ENCODE data around the gene CYP39A1.

The CYP39A1 gene

DNA sequence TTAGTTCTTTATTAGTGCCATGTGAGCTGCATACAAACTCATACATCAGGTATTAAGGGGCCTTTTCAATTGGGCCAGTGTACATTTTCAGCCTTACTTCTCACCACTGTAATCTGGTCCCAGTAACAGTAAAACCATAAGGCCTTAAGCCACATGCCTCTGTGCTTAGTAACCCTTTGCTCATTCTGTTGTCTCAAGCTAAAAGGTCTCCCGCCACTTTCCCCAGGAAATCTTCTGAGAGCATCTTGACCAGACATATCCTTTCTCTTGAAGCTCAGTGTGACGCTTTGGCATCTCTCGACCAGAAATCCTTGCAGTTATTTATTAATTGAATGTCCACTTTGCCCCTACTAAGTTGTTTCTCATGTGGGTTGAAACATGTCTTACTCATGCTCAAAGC is 68.0 kb downstream of the CYP39A1 start:
- DNase-seq = no peak

DNA sequence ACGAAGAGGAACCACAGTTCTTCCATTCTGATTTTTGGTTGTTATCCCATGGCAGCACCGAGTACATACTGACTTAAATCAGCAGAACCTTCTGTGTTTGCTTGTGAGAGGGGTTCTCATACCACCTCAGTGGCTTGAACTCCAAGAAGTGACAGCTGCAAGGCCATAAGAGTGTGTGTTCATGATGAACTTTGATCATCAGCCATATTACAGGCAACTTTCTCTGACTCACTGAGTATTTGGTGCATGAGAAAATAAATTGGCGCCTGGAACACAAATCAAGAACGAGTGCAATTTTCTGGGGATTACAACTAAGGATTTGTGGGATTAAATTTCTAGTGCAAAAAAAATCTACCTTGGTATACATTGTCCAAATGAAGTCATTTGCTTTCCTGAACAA is 68.9 kb downstream of the CYP39A1 start:
- no peak for DNase-seq

DNA sequence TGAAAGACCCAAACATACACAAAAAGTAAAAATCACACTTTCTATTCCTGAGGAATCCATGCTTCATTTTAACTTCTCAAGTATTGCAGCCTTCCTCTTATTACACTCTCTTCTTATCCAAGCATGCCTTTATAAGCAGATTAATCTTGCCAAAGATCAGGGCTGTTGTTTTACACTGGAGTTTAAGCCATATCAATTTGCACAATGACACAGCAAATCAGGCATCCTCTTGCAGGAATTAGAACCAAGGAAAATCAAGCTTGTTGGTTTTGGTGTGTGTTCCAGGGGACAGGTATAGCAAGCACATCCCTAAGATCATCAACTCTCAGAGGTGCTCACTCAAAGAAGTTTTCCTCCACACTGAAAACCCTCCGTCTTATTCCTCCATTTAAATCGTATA is 69.5 kb downstream of the CYP39A1 start:
- DNase-seq = no peak

DNA sequence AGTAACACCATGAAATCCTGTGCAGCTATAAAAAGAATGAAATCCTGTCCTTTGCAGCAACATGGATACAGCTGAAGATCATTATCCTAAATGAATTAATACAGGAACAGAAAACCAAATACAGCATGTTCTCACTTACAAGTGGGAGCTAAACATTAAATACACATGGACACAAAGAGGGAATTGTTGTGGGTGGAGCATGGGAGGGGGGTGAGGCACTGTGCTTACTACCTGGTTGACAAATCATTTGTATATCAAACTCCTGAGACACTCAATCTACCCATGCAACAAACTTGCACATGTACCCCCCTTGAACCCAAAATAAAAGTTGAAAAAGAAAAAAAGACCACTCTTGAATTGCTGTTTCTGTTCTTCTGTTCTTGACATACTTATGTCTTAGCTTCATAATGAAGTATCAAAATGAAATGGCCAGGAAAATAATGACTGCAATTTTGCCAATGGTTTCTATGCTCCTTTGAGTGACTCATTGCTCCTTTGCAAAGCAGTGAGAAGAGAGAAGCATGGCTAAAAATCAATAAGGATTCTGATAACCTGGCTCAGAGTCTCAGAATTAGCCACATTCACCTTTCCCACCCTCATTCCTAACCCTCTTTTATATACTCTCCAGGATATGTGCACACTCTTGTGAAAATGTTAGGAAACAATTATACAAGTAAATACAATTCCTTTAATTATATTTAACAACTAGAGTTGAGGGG is 71.0 kb downstream of the CYP39A1 start:
- no peak for DNase-seq

DNA sequence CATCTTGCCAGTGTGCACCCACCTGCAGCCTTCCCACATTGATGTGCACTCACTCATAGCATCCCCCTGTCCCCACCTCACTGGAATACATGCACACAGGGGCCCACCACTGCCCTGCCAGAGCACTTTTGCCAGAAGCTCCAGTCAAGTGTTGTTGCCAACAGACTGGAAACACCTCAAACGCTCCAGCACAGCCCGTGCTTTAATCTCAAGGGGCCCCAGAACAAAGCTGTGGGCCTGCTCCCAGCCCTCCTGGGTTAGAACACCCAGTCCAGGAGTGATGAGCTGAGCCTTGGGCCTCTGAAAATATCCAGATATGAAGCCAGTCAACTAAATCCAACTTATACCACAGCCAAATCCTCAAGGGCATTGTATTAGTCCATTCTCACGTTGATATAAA is 77.1 kb downstream of the CYP39A1 start:
- no peak for DNase-seq

DNA sequence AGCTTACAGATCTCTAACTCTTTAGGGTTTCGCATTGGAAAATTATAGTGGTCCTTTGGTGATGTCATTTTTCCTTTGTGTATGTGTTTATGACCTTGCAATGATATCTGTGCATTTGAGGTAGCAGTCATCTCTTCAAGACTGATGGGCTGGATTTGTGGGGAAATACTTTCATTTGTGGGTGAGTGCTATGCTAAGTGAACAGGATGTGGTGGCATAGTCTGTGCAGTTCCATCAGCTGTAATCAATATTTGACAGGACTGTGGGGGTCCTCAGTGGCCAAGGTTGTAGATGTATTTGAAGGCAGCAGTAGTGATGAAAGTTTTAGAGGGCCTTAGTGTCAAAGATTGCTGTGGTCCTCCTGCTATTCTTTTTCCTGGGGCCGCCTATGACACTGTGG is 79.5 kb downstream of the CYP39A1 start:
- no peak for DNase-seq

DNA sequence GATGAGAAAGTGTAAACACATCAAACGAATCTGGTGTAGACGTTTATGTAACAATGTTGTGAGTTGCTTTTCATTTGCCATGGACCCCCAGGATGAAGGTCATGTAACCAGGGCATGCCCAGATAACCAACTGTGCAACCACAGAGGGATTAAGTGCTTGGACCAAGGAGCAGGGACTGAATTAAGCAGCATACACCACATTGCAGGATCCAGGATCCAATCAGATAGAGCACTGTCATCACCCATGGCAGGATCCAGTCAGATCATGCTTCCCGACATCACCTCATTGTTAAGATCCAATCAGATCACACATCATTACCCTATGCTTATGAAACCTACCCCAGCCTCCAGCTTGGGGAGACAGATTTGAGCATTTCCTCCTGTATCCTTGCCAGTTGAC is 87.1 kb downstream of the CYP39A1 start:
- DNase-seq = no peak

DNA sequence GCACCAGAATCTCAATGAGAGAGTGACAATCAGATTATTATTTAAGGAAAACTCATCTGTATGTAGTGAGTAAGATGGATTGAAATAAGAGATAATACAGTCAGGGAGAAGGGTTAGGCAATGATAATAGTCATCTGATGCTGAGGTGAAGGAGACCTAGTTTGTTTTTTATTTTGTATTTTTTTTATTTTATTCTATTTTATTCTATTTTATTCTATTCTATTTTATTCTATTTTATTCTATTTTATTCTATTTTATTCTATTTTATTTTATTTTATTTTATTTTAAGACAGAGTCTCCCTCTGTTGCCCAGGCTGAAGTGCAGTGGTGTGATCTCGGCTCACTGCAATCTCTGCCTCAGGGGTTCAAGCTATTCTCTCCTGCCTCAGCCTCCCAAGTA is 88.7 kb downstream of the CYP39A1 start:
- DNase-seq = no peak

DNA sequence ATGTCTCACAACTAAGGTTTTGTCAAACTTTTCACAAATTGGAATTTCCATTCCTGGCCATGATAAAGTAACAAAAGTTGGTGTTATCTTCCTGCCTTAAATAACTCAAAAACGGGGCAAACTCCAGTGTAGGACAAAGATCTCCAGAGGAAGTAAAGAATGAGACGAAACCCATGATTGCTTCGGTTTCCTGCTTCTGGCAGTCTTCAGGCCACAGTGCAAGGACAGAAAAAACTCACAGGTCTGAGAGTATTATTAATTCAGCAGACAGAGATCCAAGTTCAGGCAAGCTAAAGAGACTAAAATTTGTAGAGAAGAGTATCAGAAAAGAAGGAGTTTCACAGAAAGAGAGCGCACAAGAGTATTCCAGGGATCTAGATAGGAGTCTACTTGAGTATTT is 96.6 kb downstream of the CYP39A1 start:
- no peak for DNase-seq

DNA sequence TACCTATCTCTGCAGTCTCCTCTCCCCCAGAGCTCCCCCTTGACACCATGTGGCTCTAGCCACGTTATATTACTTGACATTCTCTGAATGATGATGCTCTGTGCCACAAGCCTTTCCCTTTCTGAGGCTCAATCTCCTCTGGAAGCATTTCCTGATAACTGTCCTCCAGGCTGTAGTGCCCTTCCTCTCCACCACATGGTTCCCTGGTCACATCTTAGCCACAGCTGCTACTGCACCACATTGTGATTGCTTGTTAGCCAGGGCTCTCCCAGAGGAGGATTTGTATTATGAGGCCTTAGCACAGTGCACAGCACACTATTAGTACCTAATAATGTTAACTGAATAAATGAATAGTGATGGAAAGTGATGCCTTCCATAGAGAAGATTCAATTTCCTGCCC is 97.5 kb downstream of the CYP39A1 start:
- DNase-seq = no peak

DNA sequence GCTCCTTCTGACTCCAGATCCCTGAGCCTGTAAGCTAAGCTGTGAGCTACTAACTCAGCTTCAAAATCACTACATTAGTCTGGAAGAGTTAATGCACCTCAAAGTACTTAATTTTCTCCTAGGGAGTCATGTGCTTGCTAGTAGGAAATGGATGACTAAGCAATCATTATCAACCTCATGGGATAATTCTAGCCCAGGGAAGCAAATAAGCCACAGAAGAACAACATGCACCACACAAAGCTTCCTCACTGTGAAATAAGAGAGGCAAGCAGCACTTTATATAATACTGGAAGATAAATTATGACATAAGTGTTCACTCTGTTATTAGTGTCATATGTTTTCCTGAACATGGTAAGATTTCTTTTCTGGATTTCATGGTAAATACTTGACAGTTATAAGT is 103.5 kb downstream of the CYP39A1 start:
- no peak for DNase-seq

DNA sequence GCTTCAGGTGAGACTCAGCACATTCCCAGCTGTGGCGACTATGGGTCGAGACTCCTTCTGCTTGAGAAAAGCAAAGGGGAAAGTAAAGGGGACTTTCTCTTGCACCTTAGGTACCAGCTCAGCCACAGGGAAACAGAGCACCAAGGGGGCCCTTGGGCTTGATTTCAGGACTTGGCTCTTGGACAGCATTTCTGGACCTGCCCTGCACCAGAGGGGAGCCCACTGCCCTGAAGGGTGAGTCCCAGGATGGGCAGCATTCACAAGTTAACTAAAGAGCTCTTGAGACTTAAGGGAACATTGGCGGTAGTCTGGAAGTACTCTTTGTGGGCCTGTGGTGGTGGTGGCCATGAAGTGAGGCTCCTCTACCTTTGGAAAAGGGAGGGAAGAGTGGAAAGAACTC is 111.1 kb downstream of the CYP39A1 start:
- no peak for DNase-seq

DNA sequence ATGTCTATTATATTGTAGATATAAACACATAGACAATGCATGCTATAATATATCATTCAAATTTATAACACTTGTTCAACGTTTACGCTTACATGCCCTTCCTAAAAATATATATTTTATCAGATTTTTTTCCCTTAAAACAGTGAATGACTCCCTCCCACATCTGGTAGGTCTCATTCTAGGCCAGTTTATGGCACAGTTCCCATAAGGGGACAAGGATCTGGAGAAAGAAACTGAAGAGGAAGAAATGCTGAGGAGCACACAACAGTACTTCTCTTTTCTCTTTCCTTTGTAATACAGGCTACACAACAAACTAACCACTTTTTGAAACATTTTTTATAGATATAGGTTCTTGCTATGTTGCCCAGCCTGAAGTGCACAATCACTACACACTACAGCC is 112.8 kb downstream of the CYP39A1 start:
- no peak for DNase-seq

DNA sequence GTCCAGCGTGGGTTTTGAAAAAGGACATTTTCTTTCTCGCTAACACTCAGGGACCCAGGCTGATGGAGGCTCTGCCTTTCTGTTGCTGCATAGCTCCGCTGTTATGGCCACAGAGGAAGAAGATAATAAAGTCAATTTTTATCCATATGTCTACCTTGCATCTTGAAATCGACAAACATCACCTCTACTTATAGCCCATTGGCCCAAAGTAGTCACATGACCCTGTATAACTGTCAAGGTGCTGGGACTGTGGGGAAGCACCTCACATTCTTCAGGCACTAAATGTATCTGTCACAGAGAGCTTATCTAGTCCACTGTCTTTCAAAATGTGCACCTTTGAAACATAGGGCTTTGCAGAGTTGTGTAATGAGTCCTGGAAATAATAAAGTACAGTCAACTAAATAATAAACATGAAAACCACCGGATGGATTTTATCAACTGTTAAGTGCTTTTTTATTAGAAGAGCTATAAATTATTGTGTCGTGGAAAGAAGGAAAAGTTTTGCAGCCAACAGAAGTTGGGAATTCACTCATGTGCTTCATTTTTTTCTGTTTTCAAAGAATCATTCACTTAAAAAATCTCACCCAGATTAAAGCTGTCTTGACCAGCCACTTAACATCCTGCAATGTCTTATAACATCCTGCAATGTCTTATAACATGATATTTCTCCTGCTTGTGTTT is 113.7 kb downstream of the CYP39A1 start:
- DNase-seq = no peak

DNA sequence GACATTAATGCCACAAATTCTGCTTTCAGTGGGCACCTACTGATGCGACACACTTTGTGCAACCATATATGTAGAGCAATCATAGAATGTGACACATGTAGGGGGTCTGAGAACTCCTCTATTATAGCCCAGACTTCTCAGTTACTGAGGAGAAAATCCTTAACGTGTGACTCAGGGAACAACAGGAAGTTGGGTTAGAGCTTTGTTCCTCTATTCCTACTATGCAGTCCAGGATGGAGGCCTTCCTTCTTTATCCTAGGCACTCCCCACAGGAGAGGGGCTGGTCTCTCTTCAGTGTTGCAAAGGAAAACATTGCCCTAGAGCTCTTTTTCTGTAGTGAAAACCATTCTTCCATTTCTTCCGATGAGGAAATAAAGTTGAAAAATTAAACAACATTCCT is 121.7 kb downstream of the CYP39A1 start:
- DNase-seq = no peak

DNA sequence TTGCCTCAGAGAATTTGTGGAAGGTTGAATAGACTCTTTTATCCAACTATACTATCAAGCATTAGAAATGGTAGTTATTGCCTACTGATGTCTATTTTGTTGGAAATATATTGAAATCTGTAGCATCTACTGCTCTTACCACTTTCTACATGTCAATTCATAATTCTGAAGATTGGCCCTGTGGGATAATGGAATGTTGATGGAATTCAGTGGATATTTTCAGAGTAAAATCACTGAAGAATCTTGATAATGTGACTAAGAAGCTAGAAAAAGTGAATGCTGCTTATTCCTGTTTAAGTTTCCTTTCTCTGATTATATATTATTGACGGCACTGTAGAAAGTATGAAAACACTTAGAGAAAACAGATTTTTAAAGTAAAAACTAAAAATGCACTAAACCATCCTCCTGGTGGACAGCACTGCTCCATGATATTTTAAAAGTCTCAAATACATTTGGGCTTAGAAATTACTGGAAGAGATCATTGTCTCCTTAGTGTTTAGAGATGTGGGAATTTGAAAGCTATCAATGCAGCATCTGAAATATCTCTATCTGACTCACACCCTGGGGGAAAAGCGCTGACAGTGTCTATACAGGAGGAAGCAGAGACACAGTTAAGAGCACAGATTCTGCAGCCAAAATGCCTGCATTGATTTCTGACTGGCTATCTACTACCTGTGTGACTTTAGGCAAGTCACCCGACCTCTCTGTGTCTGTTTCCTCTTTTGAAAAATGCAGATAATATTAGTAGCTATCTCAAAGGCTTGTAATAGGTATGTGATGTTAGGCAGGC is 123.5 kb downstream of the CYP39A1 start:
- no peak for DNase-seq

DNA sequence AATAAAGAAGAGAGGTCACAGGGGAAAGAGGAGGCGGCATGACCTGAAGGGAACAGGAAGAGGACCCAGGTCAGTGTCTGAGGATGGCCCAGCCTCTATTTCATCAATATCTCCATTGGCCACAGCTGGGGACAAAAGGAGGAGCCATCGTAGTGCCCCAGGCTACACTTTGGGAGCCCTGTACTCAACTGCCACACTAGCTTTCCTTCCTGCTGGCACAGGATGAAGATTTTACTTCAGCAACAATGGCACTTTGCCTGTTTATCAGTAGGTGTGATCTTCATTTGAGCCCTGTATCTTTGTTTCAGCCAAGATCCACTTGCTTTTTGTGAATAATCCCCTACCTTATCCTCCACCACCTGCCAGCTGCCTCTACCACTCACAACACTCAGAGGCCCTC is 126.0 kb downstream of the CYP39A1 start:
- DNase-seq = no peak

DNA sequence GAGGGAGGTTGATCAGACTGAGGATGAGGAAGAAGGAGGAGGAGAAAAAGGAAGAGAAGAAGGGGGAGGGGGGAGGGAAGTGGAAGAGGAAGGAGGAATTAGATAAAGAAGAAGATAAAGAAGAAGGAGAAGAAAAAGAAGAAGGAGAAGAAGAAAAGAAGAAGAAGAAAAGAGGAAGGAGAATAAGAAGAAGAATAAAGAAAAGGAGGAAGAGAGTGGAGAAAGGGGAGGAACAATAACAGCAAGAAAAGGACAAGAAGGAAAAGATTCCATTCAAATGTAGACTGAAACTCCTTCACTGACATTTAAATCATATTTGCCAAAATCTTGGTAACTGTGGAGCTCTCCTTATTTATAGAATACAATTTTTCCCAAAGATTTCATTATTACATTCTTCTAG is 127.0 kb downstream of the CYP39A1 start:
- DNase-seq = no peak

DNA sequence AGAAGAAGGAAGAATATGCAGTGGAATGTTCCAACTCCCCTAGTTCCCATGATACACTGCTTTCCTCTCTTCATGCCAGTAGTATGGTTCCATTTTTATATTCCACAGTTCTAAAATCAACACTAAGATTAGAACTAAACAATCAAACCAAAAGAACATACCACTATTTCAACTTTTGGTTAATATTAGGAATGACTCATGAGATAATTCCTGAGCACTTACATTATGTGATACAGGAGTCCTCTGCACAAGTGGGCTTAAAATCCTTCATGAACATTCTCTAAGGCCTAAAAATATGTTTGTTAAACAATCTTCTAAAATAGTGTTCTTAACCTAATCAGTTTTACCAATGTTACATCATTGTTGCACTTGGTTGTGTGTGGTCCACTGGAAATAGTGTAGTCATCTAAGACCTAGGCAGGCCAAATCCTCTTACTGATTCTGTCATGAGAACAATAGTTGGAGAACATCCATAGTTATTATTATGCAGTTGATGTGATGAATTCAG is 131.1 kb downstream of the CYP39A1 start:
- no peak for DNase-seq

DNA sequence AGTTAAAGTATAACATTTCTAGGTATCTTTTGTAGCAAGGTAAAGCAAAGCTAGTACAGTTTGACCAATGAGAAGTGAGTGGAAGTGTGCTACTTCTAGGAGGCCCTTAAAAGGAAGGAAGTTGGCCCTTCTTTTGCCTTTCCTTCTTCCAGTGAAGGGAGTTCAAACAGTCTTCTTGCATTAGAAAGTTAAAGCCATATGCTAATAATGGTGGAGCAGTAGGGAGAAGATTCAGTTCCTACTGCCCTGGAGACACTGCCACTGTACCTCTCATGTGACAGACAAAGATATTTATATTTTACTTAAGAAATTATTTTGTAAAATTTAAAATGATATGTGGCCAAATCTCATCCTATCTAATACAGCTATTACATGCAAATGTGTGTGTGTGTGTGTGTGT is 135.4 kb downstream of the CYP39A1 start:
- no peak for DNase-seq

DNA sequence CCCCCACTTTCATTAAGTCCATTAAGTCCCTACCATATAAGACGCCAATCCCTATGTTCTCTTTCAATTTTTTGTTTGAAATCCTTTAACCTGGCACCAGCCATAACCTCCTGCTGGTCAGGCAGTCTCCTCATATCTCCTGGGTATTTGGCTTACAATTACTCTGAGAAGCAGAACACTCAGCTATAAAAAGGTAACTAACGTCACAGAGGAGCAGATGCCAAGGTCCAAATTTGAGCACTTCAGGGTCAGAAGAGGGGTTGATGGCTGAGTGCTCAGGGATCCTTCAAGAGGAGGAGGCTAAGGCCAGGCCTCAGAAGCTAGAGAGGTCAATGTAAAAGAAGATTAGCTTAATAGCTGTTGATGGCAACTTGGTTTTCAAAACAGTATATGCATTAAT is 139.1 kb downstream of the CYP39A1 start:
- DNase-seq = no peak

DNA sequence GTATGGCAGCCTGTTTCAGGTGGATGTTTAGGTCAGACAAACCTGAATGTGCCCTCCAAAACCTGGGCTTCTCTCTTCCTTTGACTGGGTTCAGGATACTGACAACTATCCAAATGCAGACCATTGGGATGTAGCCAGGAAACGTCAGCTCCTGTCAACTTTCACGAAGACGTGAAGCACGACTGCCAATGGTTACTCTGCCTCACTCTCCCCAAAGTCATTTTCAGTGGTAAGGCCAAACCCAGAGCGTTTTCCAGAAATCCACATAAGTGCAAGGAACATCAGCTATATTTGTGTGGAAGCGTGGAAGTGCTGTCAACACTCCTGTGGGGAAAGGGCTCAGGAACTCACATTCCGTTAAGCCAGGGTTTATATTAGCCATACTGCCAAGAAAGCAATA is 141.3 kb downstream of the CYP39A1 start:
- no peak for DNase-seq

DNA sequence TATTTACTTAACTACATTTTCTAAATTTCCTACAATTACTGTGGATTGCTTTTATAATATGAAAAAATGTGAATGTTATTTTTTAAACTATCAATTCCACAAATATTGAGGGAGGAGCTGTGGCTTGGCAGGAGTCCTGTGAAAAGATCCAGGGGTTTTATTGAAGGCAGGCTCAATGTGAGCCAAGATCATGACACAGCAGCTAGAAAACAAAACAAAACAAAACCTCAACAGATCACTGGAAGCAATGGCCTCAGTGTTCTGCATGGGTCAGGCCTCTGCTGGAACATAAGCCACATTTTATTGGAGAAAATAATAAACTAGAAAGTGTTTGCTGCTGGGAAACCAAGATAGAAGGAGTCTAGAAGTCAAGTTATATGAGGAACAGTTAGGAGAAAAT is 142.0 kb downstream of the CYP39A1 start:
- DNase-seq = no peak

DNA sequence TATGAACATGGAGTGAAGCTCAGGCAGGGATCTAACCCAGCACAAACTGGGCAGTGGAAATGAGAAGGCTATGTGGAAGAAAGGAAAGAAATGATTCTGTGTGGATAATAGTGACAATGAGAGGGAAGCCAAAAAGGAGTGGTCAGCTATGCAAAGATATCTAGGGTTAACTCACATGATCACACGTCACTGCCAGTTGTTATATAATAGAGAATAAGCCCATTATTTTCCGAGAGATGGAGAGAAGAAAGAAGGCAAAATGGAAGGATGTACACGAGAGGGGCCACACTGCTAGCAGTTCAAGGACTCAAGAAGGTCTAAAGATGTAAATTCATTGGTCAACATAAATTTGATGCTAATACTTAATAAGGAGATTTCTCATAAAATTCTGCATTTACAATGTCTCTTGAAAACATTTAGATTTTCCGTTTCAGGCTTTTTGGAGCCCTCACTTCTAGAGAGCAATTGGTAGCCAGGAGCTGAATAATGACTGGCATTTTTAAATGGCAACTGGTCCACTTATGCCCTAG is 142.6 kb downstream of the CYP39A1 start:
- no peak for DNase-seq
